ENCODE data around the gene PER3.

- no peak for TF ChIP-seq CTCF (conservative IDR thresholded peaks at IDR 0.05; ENCODE audit: low read depth, low read length)
- TF ChIP-seq POLR2A (IDR thresholded peaks at IDR 0.05; ENCODE audit: low read depth, low read length): no peak
- no peak for TF ChIP-seq BHLHE40 (IDR thresholded peaks at IDR 0.05; ENCODE audit: low read depth, low read length)
- no peak for TF ChIP-seq RFX5 (IDR thresholded peaks at IDR 0.05; ENCODE audit: low read depth, low read length)
- no peak for TF ChIP-seq SMC3 (IDR thresholded peaks at IDR 0.05; ENCODE audit: low read depth, low read length)
- TF ChIP-seq CHD1 (IDR thresholded peaks at IDR 0.05; ENCODE audit: low read depth, low read length): no peak
- no peak for TF ChIP-seq RCOR1 (IDR thresholded peaks at IDR 0.05; ENCODE audit: insufficient replicate concordance, low read length)
- TF ChIP-seq CEBPB (IDR thresholded peaks at IDR 0.05; ENCODE audit: low read depth, low read length): no peak
- TF ChIP-seq NFE2L2 (IDR thresholded peaks at IDR 0.05; ENCODE audit: low read depth, low read length): no peak
- TF ChIP-seq USF2 (IDR thresholded peaks at IDR 0.05; ENCODE audit: low read depth, low read length): no peak
- TF ChIP-seq RAD21 (IDR thresholded peaks at IDR 0.05; ENCODE audit: low read length): no peak
- TF ChIP-seq MAZ (IDR thresholded peaks at IDR 0.05; ENCODE audit: borderline replicate concordance, low read depth, low read length): no peak
- TF ChIP-seq MXI1 (IDR thresholded peaks at IDR 0.05; ENCODE audit: borderline replicate concordance, low read depth, low read length): no peak
These were observed 11.3 kb downstream of the PER3 start for GRCh38 chr1:7795406-7795805.
